Endodermal cell (in vitro differentiated cells): ENCODE data around the gene MCF2L2. TPM values are rescaled to one million over a fixed set of nuclear protein-coding genes. Genes with fewer than 3 reads are reported as not detected.
A peak's percentile ranks its signal among the peaks of the same experiment; 100 is the strongest.

Experiments used
- DNase-seq: peaks from one replicate; pipeline ENCODE4 v3.0.0-alpha.2; 2017
- H3K27ac ChIP-seq: 2 replicates; pipeline ENCODE4 v1.5.1; 2013; ENCODE audit warnings: mild to moderate bottlenecking, low read depth, low read length, moderate library complexity
- H3K27me3 ChIP-seq: 2 replicates; pipeline ENCODE4 v1.6.1; 2013; ENCODE audit warnings: mild to moderate bottlenecking, low read length, moderate library complexity; ENCODE audit not compliant: insufficient read depth, control insufficient read depth, poor library complexity, severe bottlenecking
- H3K36me3 ChIP-seq: 2 replicates; pipeline ENCODE4 v1.7.0; 2013; ENCODE audit warnings: mild to moderate bottlenecking, low read length, moderate library complexity; ENCODE audit not compliant: control insufficient read depth, insufficient read depth
- H3K4me1 ChIP-seq: one replicate; pipeline ENCODE4 v1.7.0; 2013; ENCODE audit warnings: low read length; ENCODE audit not compliant: control insufficient read depth, insufficient read depth
- H3K4me3 ChIP-seq: 2 replicates; pipeline ENCODE4 v1.5.1; 2013; ENCODE audit warnings: mild to moderate bottlenecking, low read length, moderate library complexity
- H3K9ac ChIP-seq: 2 replicates; pipeline ENCODE4 v1.6.1; 2013; ENCODE audit warnings: mild to moderate bottlenecking, low read length, moderate library complexity; ENCODE audit not compliant: poor library complexity, severe bottlenecking; ENCODE audit errors: extremely low read depth
- H3K9me3 ChIP-seq: 2 replicates; pipeline ENCODE4 v1.6.1; 2013; ENCODE audit warnings: mild to moderate bottlenecking, low read length, moderate library complexity; ENCODE audit not compliant: control insufficient read depth
- H3K27ac Mint-ChIP-seq: 2 replicates; pipeline ENCODE4 v1.8.0; 2020; ENCODE audit warnings: mixed read lengths
- H3K27me3 Mint-ChIP-seq: 2 replicates; pipeline ENCODE4 v1.8.0; 2021; ENCODE audit warnings: mild to moderate bottlenecking, mixed read lengths; ENCODE audit not compliant: insufficient read depth
- H3K36me3 Mint-ChIP-seq: 2 replicates; pipeline ENCODE4 v1.8.0; 2020; ENCODE audit warnings: low read depth, mixed read lengths
- H3K4me1 Mint-ChIP-seq: 2 replicates; pipeline ENCODE4 v1.8.0; 2020; ENCODE audit warnings: mixed read lengths
- H3K4me3 Mint-ChIP-seq: 2 replicates; pipeline ENCODE4 v1.8.0; 2020; ENCODE audit warnings: mild to moderate bottlenecking, moderate library complexity, mixed read lengths
- H3K9me3 Mint-ChIP-seq: 2 replicates; pipeline ENCODE4 v1.8.0; 2020; ENCODE audit warnings: mild to moderate bottlenecking, mixed read lengths
- CTCF ChIP-seq: fragments of 200-600 bp; sonication (generic); conservative IDR thresholded peaks from 2 replicates; pipeline ENCODE4 v1.5.0; 2021; ENCODE audit warnings: antibody characterized with exemption, mild to moderate bottlenecking
- WGBS, 2 experiments: methylation state at CpG; one replicate each; pipeline versions ENCODE4 v1.1.5 to v1.1.7; 2013; ENCODE audit warnings: missing lambda C conversion rate in 2 of 2, mixed read lengths in 1 of 2; ENCODE audit not compliant: insufficient coverage in 1 of 2, insufficient read length in 1 of 2; 5-methylcytosine and 5-hydroxymethylcytosine counted together
- total RNA-seq, 2 donors: library from RNA; stranded (reverse); fragmentation: NEBNext Ultra II Directional in 1 of 2; extraction: Animal tissue kit (Norgen Biotek cat#: 25700) in 1 of 2; gene quantifications; 2 replicates in 1 of 2; 3 replicates in 1 of 2; pipeline ENCODE4 v1.2.1, GENCODE V29; 2021

Gene MCF2L2
- total RNA-seq, 2 donors from 2014 or later = 72.6 to 86.5 TPM

DNA sequence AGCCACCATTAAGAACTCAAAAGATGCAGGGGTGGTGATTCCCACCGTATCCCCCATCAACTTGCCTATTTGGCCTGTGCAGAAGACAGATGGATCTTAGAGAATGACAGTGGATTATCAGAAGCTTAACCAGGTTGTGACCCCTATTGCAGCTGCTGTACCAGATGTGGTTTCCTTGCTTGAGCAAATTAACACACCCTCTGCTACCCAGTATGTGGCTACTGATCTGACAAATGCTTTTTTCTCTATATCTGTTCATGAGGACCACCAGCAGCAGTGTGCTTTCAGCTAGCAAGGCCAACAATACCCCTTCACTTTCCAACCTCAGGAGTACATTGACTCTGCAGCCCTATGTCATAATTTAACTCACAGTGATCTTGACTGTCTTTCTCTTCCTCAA lies 8.6 kb upstream of the MCF2L2 start:
- no peak for DNase-seq
- WGBS, 2 experiments = 85 to 100% methylated on average over 1 of the region's 1 CpG
- H3K27me3 ChIP-seq = no peaks in the 10 kb centered on the region
- Mint-ChIP-seq H3K27me3 (no peaks in the 10 kb centered on the region), H3K4me3 (no peak overlapping the region), H3K27ac (peak overlapping the region; percentile 63), H3K4me1 (peaks cover 47% of the 10 kb centered on the region), H3K36me3 (no peaks in the 10 kb centered on the region), H3K9me3 (peaks cover 2% of the 10 kb centered on the region)
- TF ChIP-seq CTCF = no peak
- H3K27ac ChIP-seq = no peak overlapping the region
- peaks cover 39% of the 10 kb centered on the region for H3K4me1 ChIP-seq
- H3K36me3 ChIP-seq = no peaks in the 10 kb centered on the region
- peaks cover 22% of the 10 kb centered on the region for H3K9me3 ChIP-seq
- H3K9ac ChIP-seq = no peak overlapping the region
- H3K4me3 ChIP-seq = peak overlapping the region; percentile 64

DNA sequence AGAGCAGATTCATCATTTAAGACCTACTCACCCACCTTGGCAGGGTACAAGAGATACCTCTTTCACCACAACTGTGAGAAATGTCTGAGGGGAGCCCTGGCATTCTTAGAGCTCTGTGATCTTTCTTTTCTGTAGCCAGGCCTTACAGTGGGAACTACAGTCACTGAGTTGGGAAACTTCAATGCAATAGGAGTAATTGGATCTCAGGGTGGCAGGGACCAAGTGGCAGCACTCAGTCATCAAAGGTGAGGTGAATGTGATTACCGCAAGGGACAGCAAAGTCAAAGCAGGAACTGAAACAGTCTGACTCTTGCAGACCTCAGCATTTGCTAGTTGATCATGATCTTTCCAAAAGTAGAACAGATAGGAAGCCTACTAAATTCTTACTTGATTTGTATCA lies 7.2 kb upstream of the MCF2L2 start:
- peak; percentile 72 for DNase-seq
- H3K27me3 Mint-ChIP-seq = peaks cover 5% of the 10 kb centered on the region
- H3K4me3 Mint-ChIP-seq = peak overlapping the region; percentile 33
- TF ChIP-seq CTCF = peak; percentile 34
- H3K27me3 ChIP-seq = no peaks in the 10 kb centered on the region
- H3K4me3 ChIP-seq = peak overlapping the region; percentile 64
- peaks cover 9% of the 10 kb centered on the region for H3K9me3 ChIP-seq
- H3K27ac ChIP-seq = peak overlapping the region; percentile 67
- H3K27ac Mint-ChIP-seq = peak overlapping the region; percentile 97
- 33 to 63% methylated on average over 1 of the region's 1 CpG for WGBS, 2 experiments
- no peaks in the 10 kb centered on the region for H3K36me3 ChIP-seq
- no peaks in the 10 kb centered on the region for H3K9me3 Mint-ChIP-seq
- no peaks in the 10 kb centered on the region for H3K36me3 Mint-ChIP-seq
- H3K9ac ChIP-seq = peak overlapping the region; percentile 76
- H3K4me1 ChIP-seq = peaks cover 45% of the 10 kb centered on the region
- H3K4me1 Mint-ChIP-seq = peaks cover 56% of the 10 kb centered on the region

DNA sequence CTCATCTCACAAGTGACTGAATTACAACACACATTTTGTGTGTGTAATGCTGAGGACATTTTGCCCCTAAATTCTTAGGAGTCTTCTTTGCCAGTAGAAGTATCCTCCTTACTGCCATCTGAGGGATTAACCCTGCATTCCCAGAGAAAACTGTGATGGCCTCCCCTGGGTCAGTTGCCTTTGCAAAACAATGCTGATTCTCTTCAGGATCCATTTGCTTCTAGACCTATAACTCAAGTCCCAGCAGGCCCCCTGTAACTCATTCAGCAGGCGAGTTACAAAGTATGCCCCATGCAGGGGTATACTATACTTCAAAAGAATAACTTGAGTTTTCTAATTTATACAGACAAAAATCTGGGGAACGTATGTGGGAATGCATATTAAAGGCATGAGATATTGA lies 6.6 kb upstream of the MCF2L2 start:
- 0 to 3% methylated on average over 1 to 2 of the region's 2 CpGs for WGBS, 2 experiments
- H3K27ac ChIP-seq = peak overlapping the region; percentile 67
- peak overlapping the region; percentile 64 for H3K4me3 ChIP-seq
- no peaks in the 10 kb centered on the region for H3K36me3 ChIP-seq
- peaks cover 4% of the 10 kb centered on the region for H3K9me3 ChIP-seq
- H3K27ac Mint-ChIP-seq = peak overlapping the region; percentile 97
- H3K9ac ChIP-seq = peak overlapping the region; percentile 76
- H3K27me3 Mint-ChIP-seq = peaks cover 5% of the 10 kb centered on the region
- no peaks in the 10 kb centered on the region for H3K36me3 Mint-ChIP-seq
- no peaks in the 10 kb centered on the region for H3K9me3 Mint-ChIP-seq
- peak overlapping the region; percentile 33 for H3K4me3 Mint-ChIP-seq
- H3K27me3 ChIP-seq = no peaks in the 10 kb centered on the region
- TF ChIP-seq CTCF = no peak
- peak; percentile 86 for DNase-seq
- peaks cover 45% of the 10 kb centered on the region for H3K4me1 ChIP-seq
- H3K4me1 Mint-ChIP-seq = peaks cover 60% of the 10 kb centered on the region
